ENCODE results near the gene RAB9A. TPM values are rescaled to one million over a fixed set of nuclear protein-coding genes. Genes with fewer than 3 reads are reported as not detected.

Gene RAB9A
- total and polyA plus RNA-seq, 4 donors: 9.0 to 22.9 (median 12.0) TPM

DNA sequence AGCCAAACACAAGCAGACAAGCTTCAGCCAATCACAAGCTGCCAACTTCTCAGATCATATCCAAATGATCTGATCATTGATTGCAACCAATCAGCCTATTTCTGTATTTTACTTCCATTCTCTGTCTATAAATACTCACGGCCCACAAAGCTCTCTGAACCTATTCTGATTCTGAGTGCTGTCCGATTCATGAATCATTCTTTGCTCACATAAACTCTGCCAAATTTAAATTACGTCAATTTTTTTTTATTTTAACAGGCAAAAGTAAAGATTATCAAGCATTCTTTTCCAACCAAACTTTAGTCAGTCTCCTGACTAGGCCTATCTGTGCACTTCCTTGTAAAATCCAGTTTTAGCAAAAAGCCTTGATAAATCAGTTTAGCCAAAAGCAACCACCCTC, 37.8 kb upstream of the RAB9A start:
- no peak for DNase-seq (ENCODE audit: low spot score)
- Histone ChIP-seq H3K4me3 (ENCODE audit: low read depth in 1 of 3, low read length in 3 of 3) (no peak overlapping the region), H3K9me3 (ENCODE audit: control insufficient read depth in 4 of 4, low read length in 3 of 4) (no peaks in the 10 kb centered on the region), H3K27me3 (ENCODE audit: control insufficient read depth in 4 of 4, insufficient read depth in 4 of 4, low read length in 3 of 4) (no peaks in the 10 kb centered on the region), H3K9ac (ENCODE audit: low read depth in 1 of 2, low read length in 2 of 2) (no peak overlapping the region), H3K27ac (ENCODE audit: low read depth in 1 of 2, low read length in 2 of 2) (no peak overlapping the region), H3K4me1 (ENCODE audit: control insufficient read depth in 4 of 4, insufficient read depth in 4 of 4, low read length in 3 of 4) (peaks cover 0 to 23% (median 18%) of the 10 kb centered on the region in 4 donors), H3K36me3 (ENCODE audit: control insufficient read depth in 4 of 4, insufficient read depth in 3 of 4, low read depth in 1 of 4, low read length in 3 of 4) (peaks cover 0 to 6% (median 0%) of the 10 kb centered on the region in 4 donors)
- no peak for TF ChIP-seq TAF1 (conservative IDR thresholded peaks at IDR 0.05)
- no peak for TF ChIP-seq HNF4G (IDR thresholded peaks at IDR 0.05)
- TF ChIP-seq, protein P1, sequence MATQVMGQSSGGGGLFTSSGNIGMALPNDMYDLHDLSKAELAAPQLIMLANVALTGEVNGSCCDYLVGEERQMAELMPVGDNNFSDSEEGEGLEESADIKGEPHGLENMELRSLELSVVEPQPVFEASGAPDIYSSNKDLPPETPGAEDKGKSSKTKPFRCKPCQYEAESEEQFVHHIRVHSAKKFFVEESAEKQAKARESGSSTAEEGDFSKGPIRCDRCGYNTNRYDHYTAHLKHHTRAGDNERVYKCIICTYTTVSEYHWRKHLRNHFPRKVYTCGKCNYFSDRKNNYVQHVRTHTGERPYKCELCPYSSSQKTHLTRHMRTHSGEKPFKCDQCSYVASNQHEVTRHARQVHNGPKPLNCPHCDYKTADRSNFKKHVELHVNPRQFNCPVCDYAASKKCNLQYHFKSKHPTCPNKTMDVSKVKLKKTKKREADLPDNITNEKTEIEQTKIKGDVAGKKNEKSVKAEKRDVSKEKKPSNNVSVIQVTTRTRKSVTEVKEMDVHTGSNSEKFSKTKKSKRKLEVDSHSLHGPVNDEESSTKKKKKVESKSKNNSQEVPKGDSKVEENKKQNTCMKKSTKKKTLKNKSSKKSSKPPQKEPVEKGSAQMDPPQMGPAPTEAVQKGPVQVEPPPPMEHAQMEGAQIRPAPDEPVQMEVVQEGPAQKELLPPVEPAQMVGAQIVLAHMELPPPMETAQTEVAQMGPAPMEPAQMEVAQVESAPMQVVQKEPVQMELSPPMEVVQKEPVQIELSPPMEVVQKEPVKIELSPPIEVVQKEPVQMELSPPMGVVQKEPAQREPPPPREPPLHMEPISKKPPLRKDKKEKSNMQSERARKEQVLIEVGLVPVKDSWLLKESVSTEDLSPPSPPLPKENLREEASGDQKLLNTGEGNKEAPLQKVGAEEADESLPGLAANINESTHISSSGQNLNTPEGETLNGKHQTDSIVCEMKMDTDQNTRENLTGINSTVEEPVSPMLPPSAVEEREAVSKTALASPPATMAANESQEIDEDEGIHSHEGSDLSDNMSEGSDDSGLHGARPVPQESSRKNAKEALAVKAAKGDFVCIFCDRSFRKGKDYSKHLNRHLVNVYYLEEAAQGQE (IDR thresholded peaks at IDR 0.05): no peak
- no peak for TF ChIP-seq SP1 (IDR thresholded peaks at IDR 0.05)
- TF ChIP-seq RAD21 (IDR thresholded peaks at IDR 0.05): no peak
- TF ChIP-seq, protein P2, sequence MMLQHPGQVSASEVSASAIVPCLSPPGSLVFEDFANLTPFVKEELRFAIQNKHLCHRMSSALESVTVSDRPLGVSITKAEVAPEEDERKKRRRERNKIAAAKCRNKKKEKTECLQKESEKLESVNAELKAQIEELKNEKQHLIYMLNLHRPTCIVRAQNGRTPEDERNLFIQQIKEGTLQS (IDR thresholded peaks at IDR 0.05): no peak
- TF ChIP-seq, protein P3, sequence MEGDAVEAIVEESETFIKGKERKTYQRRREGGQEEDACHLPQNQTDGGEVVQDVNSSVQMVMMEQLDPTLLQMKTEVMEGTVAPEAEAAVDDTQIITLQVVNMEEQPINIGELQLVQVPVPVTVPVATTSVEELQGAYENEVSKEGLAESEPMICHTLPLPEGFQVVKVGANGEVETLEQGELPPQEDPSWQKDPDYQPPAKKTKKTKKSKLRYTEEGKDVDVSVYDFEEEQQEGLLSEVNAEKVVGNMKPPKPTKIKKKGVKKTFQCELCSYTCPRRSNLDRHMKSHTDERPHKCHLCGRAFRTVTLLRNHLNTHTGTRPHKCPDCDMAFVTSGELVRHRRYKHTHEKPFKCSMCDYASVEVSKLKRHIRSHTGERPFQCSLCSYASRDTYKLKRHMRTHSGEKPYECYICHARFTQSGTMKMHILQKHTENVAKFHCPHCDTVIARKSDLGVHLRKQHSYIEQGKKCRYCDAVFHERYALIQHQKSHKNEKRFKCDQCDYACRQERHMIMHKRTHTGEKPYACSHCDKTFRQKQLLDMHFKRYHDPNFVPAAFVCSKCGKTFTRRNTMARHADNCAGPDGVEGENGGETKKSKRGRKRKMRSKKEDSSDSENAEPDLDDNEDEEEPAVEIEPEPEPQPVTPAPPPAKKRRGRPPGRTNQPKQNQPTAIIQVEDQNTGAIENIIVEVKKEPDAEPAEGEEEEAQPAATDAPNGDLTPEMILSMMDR (IDR thresholded peaks at IDR 0.05; ENCODE audit: low read depth, low read length, missing input control): no peak
- no peak for TF ChIP-seq GABPA (IDR thresholded peaks at IDR 0.05 in 1 of 2, conservative IDR thresholded peaks at IDR 0.05 in 1 of 2)
- TF ChIP-seq, protein P4, sequence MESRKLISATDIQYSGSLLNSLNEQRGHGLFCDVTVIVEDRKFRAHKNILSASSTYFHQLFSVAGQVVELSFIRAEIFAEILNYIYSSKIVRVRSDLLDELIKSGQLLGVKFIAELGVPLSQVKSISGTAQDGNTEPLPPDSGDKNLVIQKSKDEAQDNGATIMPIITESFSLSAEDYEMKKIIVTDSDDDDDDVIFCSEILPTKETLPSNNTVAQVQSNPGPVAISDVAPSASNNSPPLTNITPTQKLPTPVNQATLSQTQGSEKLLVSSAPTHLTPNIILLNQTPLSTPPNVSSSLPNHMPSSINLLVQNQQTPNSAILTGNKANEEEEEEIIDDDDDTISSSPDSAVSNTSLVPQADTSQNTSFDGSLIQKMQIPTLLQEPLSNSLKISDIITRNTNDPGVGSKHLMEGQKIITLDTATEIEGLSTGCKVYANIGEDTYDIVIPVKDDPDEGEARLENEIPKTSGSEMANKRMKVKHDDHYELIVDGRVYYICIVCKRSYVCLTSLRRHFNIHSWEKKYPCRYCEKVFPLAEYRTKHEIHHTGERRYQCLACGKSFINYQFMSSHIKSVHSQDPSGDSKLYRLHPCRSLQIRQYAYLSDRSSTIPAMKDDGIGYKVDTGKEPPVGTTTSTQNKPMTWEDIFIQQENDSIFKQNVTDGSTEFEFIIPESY (IDR thresholded peaks at IDR 0.05): no peak
- TF ChIP-seq HNF4A (conservative IDR thresholded peaks at IDR 0.05): no peak
- TF ChIP-seq YY1 (IDR thresholded peaks at IDR 0.05): no peak
- TF ChIP-seq JUND (IDR thresholded peaks at IDR 0.05): no peak
- no peak for TF ChIP-seq RXRA (IDR thresholded peaks at IDR 0.05)
- no peak for TF ChIP-seq EGR1 (IDR thresholded peaks at IDR 0.05; ENCODE audit: low read depth in 2 of 2)
- TF ChIP-seq NR2F2 (IDR thresholded peaks at IDR 0.05): no peak
- TF ChIP-seq, protein P5, sequence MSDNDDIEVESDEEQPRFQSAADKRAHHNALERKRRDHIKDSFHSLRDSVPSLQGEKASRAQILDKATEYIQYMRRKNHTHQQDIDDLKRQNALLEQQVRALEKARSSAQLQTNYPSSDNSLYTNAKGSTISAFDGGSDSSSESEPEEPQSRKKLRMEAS (IDR thresholded peaks at IDR 0.05): no peak
- no peak for TF ChIP-seq FOXA1 (IDR thresholded peaks at IDR 0.05)
- TF ChIP-seq FOXA2 (IDR thresholded peaks at IDR 0.05): no peak
- 85% methylated on average over 3 of the region's 3 CpGs for WGBS
